ENCODE measurements around the gene PEX13. TPM values are rescaled to one million over a fixed set of nuclear protein-coding genes. Genes with fewer than 3 reads are reported as not detected.

Gene PEX13
- total RNA-seq, 1 donor from 2014 or later = 59.2 TPM

GRCh38 chr2:61013382-61013781 lies 4.1 kb upstream of the PEX13 start:
- no peak for DNase-seq (ENCODE audit: low read depth)
- TF ChIP-seq, protein P1, sequence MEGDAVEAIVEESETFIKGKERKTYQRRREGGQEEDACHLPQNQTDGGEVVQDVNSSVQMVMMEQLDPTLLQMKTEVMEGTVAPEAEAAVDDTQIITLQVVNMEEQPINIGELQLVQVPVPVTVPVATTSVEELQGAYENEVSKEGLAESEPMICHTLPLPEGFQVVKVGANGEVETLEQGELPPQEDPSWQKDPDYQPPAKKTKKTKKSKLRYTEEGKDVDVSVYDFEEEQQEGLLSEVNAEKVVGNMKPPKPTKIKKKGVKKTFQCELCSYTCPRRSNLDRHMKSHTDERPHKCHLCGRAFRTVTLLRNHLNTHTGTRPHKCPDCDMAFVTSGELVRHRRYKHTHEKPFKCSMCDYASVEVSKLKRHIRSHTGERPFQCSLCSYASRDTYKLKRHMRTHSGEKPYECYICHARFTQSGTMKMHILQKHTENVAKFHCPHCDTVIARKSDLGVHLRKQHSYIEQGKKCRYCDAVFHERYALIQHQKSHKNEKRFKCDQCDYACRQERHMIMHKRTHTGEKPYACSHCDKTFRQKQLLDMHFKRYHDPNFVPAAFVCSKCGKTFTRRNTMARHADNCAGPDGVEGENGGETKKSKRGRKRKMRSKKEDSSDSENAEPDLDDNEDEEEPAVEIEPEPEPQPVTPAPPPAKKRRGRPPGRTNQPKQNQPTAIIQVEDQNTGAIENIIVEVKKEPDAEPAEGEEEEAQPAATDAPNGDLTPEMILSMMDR (IDR thresholded peaks at IDR 0.05; ENCODE audit: insufficient read depth, low read length, severe bottlenecking) = no peak
- no peaks in the 10 kb centered on the region for H3K36me3 ChIP-seq (ENCODE audit: control insufficient read depth, insufficient read depth, low read length)
- no peaks in the 10 kb centered on the region for H3K27me3 ChIP-seq (ENCODE audit: control insufficient read depth, insufficient read depth, low read length)
- FAIRE-seq = no peak
- H3K4me3 ChIP-seq (ENCODE audit: low read depth, low read length) = no peak overlapping the region

- TF ChIP-seq, protein P1 (IDR thresholded peaks at IDR 0.05; ENCODE audit: insufficient read depth, low read length, severe bottlenecking) = no peak
- Histone ChIP-seq H3K27me3 (ENCODE audit: control insufficient read depth, insufficient read depth, low read length) (no peaks in the 10 kb centered on the region), H3K36me3 (ENCODE audit: control insufficient read depth, insufficient read depth, low read length) (no peaks in the 10 kb centered on the region), H3K4me3 (ENCODE audit: low read depth, low read length) (no peak overlapping the region)
- DNase-seq (ENCODE audit: low read depth) (peak; percentile 89), FAIRE-seq (no peak)
Observed at GRCh38 chr2:61014763-61015162, 2.8 kb upstream of the PEX13 start.

DNA sequence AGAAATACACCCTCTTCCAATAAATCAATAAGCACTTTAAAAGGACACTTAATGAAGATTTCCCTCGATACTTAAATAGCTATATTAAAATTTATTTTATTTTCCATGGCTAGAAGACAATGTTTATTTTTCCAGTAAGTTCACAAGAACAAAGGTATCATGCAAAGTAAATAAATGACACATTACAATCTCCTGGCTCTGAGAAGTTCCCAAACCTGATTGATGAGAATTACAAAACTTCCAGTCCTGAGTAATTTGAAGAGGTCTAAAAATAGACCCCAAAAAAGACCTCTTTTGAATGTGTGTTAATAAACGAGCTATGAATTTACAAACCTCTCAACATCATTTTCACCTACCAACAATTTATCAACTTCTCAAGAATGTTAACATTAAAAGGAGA lies 1.5 kb upstream of the PEX13 start:
- TF ChIP-seq, protein P1 (IDR thresholded peaks at IDR 0.05; ENCODE audit: insufficient read depth, low read length, severe bottlenecking) = no peak
- Histone ChIP-seq H3K27me3 (ENCODE audit: control insufficient read depth, insufficient read depth, low read length) (no peaks in the 10 kb centered on the region), H3K4me3 (ENCODE audit: low read depth, low read length) (peak overlapping the region; percentile 84), H3K36me3 (ENCODE audit: control insufficient read depth, insufficient read depth, low read length) (peaks cover 1% of the 10 kb centered on the region)
- FAIRE-seq = no peak
- peak; percentile 92 for DNase-seq (ENCODE audit: low read depth)

DNA sequence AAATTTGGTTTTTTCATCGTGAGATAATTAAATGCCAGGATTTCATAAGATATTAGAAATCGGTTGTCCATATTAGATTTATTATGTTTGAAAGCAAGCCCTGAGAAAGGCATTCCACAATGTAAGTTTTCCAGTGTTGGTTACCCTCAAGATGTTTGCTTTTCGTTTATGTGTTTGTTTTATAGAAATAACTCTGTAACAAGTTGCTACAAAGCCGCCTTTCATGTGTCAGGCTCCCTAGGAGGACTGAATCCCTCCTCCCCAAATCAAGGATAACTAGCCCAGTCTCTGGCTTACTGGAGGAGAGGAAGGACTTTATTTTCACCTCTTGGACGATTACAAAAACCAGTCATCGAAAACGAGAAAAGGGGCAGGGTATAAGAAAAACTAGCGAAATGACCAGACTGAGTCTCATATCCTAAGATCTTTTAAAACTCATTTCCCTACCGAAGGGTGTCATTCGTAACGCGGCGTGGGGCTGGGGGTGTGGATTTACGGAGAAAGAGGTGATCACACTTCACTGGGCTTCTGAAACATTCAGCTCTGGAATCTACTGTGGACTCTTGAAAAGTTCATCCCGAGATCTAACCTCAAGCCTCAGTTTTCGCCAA lies 1.0 kb upstream of the PEX13 start:
- peak; percentile 37 for DNase-seq (ENCODE audit: low read depth)
- Histone ChIP-seq H3K27me3 (ENCODE audit: control insufficient read depth, insufficient read depth, low read length) (no peaks in the 10 kb centered on the region), H3K36me3 (ENCODE audit: control insufficient read depth, insufficient read depth, low read length) (peaks cover 6% of the 10 kb centered on the region), H3K4me3 (ENCODE audit: low read depth, low read length) (peak overlapping the region; percentile 84)
- TF ChIP-seq, protein P1 (IDR thresholded peaks at IDR 0.05; ENCODE audit: insufficient read depth, low read length, severe bottlenecking) = no peak
- FAIRE-seq = no peak

DNA sequence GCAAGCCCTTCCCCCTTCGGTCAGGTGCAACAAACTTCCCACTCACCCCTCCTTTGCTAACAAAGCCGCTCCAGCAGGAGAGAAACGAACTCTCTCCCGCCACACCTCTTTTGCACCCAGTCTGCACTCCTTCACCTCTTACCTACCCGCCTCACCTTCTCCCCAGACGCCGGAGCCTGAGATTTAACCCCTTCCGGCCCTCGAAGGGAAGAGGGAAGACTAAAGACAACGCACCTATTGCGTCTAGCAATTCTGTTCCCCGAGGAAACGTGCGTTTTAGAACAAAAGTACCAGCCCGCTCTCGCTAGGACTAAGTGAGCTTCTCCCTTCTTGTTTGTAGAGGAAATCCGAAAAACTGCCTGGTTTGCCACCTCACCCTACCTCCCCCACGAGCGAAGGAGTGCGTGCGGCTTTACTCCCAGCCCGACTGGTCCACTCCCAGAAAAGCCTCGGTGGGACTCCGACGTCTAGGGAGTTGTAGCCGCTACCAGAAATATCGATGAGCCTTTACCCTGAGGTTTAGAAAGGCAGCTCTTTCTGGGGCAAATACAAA lies 441 bp upstream of the PEX13 start:
- TF ChIP-seq, protein P1 (IDR thresholded peaks at IDR 0.05; ENCODE audit: insufficient read depth, low read length, severe bottlenecking) = no peak
- H3K4me3 ChIP-seq (ENCODE audit: low read depth, low read length) = peak overlapping the region; percentile 84
- peaks cover 6% of the 10 kb centered on the region for H3K36me3 ChIP-seq (ENCODE audit: control insufficient read depth, insufficient read depth, low read length)
- DNase-seq (ENCODE audit: low read depth) = peak; percentile 80
- FAIRE-seq = peak; percentile 92
- H3K27me3 ChIP-seq (ENCODE audit: control insufficient read depth, insufficient read depth, low read length) = no peaks in the 10 kb centered on the region
